Iris pigment epithelial cell (primary cell): ENCODE measurements around the gene ZG16.
"Not testable (repeated sequence)": the region's sequence is repeated elsewhere in the genome, so short reads cannot be mapped to it uniquely, and the experiment has no call there.

Source experiments
- DNase-seq: peaks from one replicate; pipeline ENCODE4 v3.0.0-alpha.2; 2011; ENCODE audit warnings: low read depth

Gene ZG16, protein sequence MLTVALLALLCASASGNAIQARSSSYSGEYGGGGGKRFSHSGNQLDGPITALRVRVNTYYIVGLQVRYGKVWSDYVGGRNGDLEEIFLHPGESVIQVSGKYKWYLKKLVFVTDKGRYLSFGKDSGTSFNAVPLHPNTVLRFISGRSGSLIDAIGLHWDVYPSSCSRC

DNA sequence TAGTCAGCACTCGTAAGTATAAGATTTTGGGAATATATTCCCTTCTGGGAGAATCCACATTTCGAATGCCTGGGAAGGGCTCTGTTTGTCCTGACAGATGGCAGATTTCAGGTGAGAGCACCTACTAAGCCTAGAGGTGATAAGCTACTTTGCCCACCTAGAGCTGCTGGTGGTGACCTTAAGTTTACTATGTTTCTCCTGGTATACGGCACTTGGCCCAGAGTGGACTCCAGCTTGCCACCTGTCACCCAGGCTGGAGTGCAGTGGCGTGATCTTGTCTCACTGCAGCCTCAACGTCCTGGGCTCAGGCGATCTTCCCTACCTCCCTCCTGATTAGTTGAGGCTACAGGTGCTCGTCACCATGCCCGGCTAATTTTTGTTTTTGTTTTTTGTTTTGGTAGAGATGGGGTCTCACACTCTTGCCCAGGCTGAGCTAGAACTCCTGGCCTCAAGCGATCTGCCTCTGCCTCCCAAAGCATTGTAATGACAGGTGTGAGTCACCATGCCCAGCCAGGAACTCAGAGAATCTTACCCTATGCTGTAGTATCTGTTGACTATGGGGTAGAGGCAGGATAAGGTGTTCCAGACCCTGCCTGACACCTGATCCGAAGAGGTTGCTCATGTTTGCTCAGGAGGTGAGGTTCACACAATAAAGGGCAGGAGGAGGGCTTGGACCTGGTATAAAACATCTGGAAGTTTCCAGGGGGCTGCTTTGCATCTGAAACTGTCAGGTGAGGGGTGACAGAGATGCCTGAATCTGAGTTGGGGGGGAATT, at the start of gene ZG16:
ZG16 (plus strand) TSS at position 681 of the 775 bp plus-strand sequence. CDS start 1,011 bp downstream, outside the sequence.
- DNase-seq, result no peak

DNA sequence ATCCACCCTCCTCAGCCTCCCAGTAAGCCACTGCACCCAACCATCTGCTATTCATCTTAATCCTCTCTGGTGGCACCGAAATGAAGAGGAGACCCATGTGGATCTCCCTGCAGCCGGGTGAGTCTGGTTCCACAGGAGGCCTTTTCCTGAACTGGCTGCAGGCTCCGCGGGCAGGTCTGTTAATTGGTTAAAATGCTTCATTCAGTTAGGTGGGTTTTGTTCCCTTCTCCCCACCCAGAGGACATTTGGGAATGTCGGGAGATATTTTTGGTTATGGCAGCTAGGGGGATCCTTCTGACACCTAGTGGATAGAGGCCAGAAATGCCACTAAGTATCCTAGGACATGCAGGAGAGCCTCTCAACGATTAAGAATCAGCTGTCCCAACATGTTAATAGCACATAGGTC, 48.9 kb upstream of the ZG16 start:
- DNase-seq, result peak; percentile 35

DNA sequence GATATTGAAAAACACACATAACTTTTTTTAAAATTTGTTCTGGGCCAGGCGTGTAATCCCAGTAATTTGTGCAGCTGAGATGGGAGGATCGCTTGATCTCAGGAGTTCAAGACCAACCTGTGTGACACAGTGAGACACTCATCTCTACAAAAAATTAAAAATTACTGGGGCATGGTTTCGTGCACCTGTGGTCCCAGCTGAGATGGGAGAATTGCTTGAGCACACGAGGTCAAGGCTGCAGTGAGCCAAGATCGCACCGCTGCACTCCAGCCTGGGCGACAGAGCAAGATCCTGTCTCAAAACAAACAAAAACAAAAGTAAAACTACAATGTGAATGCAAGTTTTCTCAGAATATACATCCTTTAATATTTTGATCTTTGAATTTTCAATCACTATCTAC, 47.4 kb upstream of the ZG16 start:
- DNase-seq, result no peak

DNA sequence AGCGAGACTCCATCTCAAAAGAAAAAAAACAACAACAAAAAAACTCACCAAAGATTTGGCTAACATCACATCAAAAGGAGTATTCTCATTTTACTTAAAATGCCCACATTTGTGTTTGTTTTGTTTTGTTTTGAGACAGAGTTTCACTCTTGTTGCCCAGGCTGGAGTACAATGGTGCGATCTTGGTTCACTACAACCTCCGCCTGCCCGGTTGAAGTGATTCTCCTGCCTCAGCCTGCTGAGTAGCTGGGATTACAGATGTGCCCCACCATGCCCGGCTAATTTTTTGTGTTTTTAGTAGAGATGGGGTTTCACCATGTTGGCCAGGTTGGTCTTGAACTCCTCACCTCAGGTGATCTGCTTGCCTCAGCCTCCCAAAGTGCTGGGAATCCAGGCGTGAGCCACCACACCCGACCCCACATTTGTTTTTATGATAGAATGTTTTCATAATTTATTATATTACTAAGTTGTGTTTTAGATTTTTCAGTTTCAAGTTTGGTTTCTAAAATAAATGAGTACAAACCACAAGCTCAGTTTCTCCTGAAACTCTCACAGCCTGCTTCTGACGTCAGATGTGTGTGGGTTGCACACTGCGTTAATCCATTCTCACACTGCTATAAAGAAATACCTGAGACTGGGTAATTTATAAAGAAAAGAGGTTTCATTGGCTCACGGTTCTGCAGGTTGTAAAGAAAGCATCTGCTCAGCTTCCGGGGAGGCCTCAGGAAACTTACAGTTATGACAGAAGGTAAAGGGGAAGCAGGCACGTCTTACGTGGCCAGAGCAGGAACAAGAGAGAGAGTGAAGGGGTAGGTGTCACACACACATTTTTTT, 46.1 kb upstream of the ZG16 start:
- not testable (repeated sequence) for DNase-seq

DNA sequence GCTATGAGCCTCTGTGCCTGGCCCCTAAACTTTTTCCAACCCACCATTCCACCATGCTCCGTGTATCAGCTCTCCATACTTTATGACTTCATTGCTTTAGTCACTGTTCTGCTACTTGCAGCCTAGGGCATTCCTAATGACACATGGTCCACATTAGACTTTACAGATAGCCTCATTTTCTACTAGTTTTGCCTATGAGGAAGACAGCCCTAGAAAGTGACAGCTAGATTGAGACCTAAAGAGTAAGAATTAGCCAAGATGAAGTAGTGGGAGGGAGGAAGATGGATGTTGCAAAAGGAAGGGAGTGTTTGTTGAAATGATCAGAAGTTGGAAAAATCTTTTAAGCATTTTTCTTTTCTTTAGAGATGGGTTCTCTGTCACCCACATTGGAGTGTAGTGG, 43.3 kb upstream of the ZG16 start:
- no peak for DNase-seq

DNA sequence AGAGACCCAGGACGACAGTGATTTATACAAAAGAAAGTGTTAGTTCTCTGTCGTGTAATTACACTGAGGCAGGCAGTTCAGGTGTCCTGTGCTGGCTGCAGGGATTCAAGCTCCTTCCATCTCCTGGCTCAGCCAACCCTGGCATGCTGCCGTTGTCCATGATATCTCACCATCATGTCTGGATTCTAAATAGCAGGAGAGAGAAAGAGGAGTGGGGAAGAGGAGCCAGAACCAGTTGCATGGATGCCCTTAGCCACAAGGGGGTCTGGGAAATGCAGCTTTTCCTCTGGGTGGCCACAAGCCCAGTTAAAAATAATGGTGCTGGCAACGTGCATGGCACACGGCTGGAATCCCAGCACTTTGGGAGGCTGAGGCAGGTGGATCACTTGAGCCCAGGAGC, 41.9 kb upstream of the ZG16 start:
- DNase-seq, result no peak

DNA sequence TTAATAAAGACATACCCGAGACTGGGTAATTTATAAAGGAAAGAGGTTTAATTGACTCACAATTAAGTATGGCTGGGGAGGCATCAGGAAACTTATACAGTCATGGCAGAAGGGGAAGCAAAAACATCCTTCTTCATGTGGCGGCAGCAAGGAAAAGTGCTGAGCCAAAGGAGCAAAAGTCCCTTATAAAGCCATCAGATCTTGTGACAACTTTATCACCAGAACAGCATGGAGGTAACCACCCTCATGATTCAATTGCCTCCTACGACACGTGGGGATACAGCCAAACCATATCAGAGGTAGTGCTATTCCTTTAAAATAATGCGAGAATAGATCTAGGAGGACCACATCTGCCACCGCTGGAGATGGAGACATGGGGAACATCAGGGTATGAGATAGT, 41.3 kb upstream of the ZG16 start:
- no peak for DNase-seq

DNA sequence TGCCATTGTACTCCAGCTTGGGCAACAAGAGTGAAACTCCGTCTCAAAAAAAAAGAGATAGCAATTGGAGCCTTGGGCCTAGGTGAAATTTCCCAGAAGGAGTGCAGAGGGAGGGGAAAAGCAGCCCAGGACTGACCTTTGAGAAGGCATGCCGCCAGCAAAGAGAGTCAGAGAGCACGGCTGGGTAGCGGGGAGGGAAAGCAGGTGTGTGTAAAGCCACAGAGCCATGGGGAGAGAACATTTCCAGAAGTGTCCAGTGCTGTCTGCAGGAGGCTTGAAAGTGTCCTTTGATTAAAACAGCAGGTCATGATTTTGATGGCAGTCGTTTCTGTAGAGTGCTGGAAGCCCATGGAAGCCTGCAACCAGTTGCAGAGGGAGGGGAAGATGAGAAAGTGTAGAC, 40.3 kb upstream of the ZG16 start:
- DNase-seq, result no peak

DNA sequence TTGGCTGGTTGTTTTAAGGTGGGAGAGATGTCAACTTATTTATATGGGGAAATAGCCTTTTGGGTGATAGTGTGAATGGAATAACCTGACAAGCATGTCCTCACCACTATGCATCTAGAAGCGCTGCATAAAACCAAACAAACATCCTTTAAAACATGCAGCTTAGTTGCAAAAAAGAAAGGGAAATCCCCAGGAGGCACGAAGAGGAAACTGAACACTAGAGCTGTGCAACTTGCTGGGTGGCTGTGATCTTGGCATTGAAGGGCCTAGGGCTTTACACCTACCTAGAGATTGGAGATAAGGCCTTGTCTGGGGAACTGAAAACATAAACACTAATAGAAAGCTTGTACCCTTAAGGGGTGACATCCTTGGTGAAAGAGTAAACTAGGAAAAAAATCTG, 39.5 kb upstream of the ZG16 start:
- no peak for DNase-seq

DNA sequence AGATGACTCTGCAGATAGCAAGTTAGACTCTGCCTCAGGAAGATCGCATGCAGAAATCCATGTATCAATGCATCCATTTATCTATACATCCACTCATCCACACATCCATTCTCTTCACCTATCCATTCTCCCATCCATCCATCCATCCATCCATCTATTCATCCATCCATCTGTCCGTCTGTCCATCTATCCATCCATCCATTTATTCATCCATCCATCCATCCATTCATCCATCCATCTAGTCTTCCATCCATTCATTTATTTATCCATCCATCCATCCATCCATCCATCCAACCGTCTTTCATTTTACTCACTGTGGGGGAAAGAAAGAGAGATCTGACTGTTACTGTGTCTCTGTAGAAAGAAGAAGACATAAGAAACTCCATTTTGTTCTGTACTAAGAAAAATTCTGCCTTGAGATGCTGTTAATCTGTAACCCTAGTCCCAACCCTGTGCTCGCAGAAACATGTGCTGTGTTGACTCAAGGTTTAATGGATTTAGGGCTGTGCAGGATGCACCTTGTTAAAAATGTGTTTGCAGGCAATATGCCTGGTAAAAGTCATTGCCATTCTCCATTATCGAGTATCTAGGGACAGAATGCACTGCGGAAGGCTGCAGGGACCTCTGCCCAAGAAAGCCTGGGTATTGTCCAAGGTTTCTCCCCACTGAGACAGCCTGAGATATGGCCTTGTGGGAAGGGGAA, 38.0 kb upstream of the ZG16 start:
- not testable (repeated sequence) for DNase-seq

DNA sequence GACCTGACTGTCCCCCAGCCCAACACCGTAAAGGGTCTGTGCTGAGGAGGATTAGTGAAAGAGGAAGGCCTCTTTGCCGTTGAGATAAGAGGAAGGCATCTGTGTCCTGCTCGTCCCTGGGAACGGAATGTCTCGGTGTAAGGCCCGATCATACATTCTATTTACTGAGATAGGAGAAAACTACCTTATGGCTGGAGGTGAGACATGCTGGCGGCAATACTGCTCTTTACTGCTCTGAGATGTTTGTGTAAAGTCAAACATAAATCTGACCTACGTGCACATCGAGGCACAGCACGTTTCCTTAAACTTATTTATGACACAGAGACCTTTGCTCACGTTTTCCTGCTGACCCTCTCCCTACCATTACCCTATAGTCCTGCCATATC, 37.4 kb upstream of the ZG16 start:
- DNase-seq, result not testable (repeated sequence)

DNA sequence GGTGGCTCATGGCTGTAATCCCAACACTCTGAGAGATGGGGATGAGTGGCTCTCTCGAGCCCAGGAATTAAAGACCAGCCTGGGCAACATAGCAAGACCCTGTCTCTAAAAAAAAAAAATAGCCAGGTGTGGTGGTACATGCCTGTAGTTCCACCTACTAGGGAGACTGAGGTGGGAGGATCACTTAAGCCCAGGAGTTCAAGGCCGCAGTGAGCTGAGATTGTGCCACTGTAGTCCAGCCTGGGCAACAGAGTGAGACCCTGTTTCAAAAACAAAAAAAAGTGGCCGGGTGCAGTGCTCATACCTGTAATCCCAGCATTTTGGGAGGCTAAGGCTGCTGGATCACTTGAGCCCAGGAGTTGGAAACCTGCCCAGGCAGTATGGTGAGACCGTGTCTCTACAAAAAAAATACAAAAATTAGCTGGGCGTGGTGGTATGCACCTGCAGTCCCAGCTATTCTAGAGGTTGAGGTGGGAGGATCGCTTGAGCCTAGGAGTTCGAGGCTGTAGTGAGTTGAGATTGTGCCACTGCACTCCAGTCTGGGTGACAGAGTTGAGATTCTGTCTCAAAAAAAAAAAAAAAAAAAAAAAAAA, 35.3 kb upstream of the ZG16 start:
- DNase-seq, result no peak

DNA sequence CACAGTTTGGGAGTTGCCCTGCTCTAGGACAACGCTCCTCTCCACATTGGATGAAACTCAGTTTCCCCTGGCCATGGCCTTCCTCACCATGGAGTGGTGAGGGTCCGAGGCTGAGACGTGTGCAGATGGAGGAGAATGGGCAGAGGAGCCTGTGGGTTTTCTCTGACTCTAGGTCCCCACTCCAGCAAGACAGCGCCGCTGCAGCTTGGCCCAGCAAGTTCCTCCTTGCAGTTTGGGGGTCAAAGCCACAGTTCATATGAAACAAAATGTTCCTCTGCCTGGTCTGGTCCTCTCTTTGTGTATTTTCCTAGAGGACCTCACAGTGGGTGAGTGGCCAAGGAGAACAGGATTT, 34.6 kb upstream of the ZG16 start:
- DNase-seq, result no peak

DNA sequence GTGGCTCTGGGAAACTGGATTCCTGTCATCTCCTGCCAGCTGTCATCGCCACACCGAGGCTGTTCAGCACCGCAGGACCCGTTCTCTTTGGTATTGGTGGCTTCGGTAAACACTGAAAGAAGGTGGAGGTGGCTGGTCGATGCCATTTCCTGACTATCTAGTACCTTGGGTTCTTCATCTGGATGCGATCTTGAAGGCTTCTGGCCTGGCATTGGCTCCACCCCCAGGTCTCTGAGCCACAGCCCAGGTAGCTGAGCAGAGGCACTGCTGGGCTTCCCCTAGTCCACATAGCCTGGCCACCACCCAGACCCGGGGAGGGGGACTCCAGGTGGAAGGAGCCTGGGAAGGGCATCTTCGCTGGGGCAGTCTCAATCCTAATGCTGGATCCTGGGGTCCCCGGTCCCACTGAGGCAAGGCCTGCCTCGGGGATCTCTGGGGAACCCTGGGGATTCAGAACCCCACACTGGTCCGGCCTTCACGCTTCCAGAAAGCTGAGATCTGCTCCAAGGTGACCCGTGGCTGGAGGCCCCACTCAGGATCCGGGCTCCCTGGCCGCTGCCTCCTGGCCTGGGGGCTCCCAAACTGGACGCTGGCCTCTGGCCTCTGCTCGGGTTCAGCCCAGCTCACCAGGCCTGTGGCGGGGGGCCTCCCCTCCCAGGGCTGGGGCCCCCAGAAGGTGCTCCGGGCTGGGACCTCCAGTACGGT, 34.1 kb upstream of the ZG16 start:
- no peak for DNase-seq

DNA sequence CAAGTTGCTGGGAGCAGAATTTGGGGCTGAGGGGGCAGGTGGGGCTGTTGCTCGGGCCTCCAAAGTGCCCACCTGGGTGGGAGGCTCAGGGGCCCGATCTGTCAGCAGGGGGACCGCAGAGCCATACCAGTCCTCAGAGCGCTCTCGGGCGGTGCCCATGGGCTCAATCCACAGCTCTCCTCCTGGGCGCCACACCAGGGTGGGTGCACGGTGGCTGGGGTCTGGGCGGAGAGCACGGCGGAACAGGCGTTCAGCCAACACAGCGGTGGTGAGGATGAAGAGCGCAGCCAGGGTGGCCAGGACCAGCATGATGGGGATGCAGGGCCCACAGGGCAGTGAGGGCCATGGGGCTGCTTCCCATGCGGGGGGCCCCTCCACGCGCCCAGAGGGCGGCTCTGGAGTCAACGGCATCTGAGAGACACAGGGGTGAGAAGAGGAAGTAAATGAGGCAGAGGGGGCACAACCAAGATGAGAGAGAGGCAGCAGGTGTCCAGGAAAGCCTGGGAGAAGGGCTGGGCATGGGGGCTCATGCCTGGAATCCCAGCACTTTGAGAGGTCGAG, 33.4 kb upstream of the ZG16 start:
- DNase-seq, result no peak

DNA sequence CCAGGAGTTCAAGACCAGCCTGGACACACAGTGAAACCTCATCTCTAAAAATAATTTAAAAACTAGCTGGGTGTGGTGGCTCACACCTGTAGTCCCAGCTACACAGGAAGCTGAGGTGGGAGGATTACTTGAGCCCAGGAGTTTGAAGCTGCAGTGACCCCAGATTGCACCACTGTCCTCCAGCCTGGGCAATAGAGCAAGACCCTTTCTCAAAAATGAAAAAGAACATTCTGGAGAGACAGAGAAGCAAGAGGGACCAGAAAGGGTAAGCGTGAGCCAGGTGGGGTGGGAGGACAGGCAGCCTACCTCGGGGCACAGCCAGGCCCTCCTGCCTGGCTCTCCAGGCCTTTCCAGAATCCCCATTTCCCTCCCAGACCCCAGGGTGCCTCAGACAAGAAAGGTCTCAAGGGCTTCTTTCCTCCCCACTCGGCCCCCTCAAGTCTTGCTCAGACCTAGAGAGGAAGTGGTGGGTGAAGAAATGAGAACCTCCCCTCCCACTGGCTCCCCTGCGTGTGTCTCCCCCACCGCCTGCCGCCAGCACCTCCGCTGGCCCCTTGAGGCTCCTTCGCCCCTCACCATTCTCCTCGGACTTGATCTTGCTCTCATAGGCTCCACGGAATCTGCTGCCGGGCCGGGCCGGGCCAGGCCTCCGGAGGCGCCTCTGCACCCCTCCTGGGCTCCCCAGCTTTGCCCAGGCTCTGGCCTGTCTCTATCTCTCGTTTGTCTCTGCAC, 32.8 kb upstream of the ZG16 start:
- no peak for DNase-seq

DNA sequence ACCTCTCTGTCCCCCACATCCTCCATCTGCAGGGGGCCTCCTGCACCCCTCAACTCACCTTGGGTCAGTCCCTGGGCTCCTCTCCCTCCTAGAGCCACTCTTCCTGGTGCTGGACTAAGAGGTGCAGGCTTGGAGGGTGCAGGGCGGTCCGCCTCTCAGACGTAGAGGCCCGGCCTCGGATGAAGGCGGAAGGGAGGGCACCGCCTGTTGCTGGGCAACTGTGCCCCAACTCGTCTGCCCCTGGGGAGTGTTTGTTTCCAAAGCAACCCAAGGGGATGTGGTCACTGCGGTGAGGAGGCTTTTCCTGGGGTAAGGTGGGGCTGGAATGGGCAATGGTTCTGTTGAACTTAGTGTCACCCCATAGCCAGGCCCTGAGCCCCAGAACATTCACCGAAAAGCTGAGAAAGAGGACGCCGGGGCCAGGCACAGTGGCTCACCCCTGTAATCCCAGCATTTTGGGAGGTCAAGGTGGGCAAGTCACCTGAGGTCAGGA, 32.2 kb upstream of the ZG16 start, which contains the start of gene C16orf54:
C16orf54 (minus strand) TSS at position 138 of the 493 bp plus-strand sequence. CDS start 1,039 bp downstream, outside the sequence.
- no peak for DNase-seq

DNA sequence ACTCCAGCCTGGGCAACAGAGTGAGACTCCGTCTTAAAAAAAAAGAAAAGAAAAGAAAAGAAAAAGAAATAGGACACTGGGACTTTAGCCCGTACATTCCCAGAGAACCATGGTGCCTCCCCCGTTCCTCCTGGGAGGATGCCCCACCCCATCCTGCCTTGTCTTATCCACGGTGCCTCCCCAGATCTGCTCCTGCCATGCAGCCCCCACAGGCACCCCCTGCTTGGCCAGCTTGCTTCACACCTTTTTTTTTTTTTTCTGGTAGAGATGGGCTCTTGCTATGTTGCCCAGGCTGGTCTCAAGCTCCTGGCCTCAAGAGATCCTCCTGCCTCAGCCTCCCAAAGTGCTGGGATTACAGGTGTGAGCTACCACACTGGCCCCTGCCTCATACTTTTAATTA, 31.5 kb upstream of the ZG16 start:
- DNase-seq, result not testable (repeated sequence)

DNA sequence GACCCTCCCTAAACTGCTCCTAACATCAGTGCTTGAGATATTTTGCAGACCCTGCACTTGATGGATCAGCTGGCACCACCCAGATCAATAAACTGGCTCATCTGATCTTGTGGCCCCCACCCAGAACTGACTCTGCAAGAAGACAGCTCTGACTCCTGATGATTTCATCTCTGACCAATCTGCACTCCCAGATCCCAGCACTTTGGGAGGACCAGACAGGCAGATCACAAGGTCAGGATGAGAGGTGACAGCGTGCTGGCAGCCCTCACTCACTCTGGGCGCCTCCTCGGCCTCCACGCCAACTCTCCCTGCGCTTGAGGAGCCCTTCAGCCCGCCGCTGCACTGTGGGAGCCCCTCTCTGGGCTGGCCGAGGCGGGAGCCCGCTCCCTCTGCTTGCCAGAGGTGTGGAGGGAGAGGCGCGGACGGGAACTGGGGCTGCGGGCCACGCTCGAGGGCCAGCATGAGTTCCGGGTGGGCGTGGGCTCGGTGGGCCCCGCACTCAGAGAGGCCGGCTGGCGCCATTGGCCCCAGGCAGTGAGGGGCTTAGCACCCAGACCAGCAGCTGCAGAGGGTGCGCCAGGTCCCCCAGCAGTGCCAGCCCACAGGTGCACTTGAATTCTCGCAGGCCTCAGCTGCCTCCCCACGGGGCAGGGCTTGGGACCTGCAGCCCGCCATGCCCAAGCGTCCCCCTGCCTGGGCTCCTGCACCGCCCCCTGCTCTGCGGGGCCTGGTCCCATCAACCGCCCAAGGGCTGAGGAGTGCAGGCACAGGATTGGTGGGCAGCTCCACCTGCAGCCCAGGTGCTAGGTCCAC, 29.9 kb upstream of the ZG16 start:
- no peak for DNase-seq
